Activated CD4-positive, CD25-positive, alpha-beta regulatory T cell treated with anti-CD3 and anti-CD28 coated beads, Interleukin-2, amount 50 U/mL, for 24 hours (primary cell): ENCODE measurements around the gene FRMD4B.
A peak's percentile ranks its signal among the peaks of the same experiment; 100 is the strongest.

Experiments used
- ATAC-seq, 2 donors: fragments of 150-1000 bp; cut with Tn5 transposase; one replicate each; pipeline ENCODE4 v1.10.0; 2021; ENCODE audit warnings: mild to moderate bottlenecking in 1 of 2, moderate library complexity in 1 of 2

Gene FRMD4B

GRCh38 chr3:69403454-69403853, 17.6 kb upstream of the FRMD4B start:
- no peak for ATAC-seq

- ATAC-seq, result no peak
These were observed 14.8 kb upstream of the FRMD4B start for GRCh38 chr3:69400683-69401082.

GRCh38 chr3:69392850-69393249, 7.0 kb upstream of the FRMD4B start:
- no peak for ATAC-seq

GRCh38 chr3:69392415-69392814, 6.5 kb upstream of the FRMD4B start:
- ATAC-seq, result no peak

GRCh38 chr3:69391554-69391953, 5.7 kb upstream of the FRMD4B start:
- no peak for ATAC-seq

- no peak for ATAC-seq
These were observed 4.9 kb upstream of the FRMD4B start for GRCh38 chr3:69390771-69391170.

- ATAC-seq, result no peak
These were observed 3.8 kb upstream of the FRMD4B start for GRCh38 chr3:69389520-69390248.

GRCh38 chr3:69388241-69388640, 2.4 kb upstream of the FRMD4B start:
- no peak for ATAC-seq

- no peak for ATAC-seq
These were observed 883 bp upstream of the FRMD4B start for GRCh38 chr3:69386556-69387385.

GRCh38 chr3:69385123-69385722, 665 bp downstream of the FRMD4B start:
- no peak for ATAC-seq

GRCh38 chr3:69384326-69384725, 1.6 kb downstream of the FRMD4B start:
- no peak for ATAC-seq

GRCh38 chr3:69379661-69380060, 6.2 kb downstream of the FRMD4B start:
- ATAC-seq, result no peak

- no peak for ATAC-seq
These were observed 7.6 kb downstream of the FRMD4B start for GRCh38 chr3:69378112-69378802.

- no peak for ATAC-seq
These were observed 8.6 kb downstream of the FRMD4B start for GRCh38 chr3:69377262-69377661.

GRCh38 chr3:69376731-69377130, 9.2 kb downstream of the FRMD4B start:
- ATAC-seq, result no peak

GRCh38 chr3:69371816-69372215, 14.1 kb downstream of the FRMD4B start:
- no peak for ATAC-seq

GRCh38 chr3:69370901-69371301, 15.0 kb downstream of the FRMD4B start:
- no peak for ATAC-seq

- no peak for ATAC-seq
These were observed 15.6 kb downstream of the FRMD4B start for GRCh38 chr3:69370156-69370883.

- peak in 1 of 2 donors; percentile 51 for ATAC-seq
These were observed 17.7 kb downstream of the FRMD4B start for GRCh38 chr3:69368129-69368741.

- no peak for ATAC-seq
These were observed 18.3 kb downstream of the FRMD4B start for GRCh38 chr3:69367586-69367985.

- ATAC-seq, result no peak
These were observed 21.5 kb downstream of the FRMD4B start for GRCh38 chr3:69364354-69364753.

- no peak for ATAC-seq
These were observed 25.2 kb downstream of the FRMD4B start for GRCh38 chr3:69360690-69361089.
